HuH-7.5 (cell line): ENCODE data around the gene ITGBL1.

Experiments
- DNase-seq: peaks from one replicate; pipeline ENCODE4 v3.0.0; 2011; ENCODE audit warnings: low spot score

The ITGBL1 gene

DNA sequence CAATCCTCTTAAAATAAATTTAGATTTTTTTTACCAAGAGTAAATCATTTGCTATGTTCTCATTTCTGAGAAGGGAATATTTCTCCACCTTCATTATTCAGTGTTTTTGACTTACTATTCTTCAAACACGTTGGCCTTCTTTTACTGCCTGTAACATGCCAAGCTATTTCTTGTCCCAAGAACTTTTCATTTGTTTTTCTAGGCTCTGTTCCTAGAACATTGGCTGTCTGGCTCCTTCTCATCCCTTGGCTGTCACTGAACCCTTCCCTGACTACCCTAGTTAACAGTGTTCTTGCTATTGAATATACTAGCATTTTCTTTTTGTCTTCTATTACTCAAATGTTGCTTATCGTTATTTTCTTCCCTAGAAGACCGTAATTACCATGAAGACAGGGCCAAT lies 248.1 kb downstream of the ITGBL1 start:
- no peak for DNase-seq

- no peak for DNase-seq
Observed at GRCh38 chr13:101703081-101703480, 250.6 kb downstream of the ITGBL1 start.

DNA sequence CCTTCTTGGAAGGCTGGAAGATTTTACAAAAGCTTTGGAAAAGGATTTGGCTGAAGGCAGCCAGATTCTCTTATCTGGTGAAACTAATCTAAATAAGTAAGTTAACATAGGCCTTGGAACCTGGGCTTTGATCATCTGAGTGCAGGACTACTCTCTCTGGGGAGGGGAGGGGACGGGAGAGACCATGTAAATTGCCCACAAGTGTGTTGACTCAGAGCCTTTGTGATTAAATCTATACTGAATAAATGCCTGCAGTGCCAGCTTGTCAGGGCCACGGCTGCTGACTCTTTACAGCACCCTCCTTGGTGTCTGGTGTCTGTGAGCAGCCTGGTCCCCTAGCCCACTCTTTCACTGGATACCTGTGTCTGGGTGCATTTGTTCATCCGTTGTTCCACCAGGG lies 251.4 kb downstream of the ITGBL1 start:
- DNase-seq = no peak

DNA sequence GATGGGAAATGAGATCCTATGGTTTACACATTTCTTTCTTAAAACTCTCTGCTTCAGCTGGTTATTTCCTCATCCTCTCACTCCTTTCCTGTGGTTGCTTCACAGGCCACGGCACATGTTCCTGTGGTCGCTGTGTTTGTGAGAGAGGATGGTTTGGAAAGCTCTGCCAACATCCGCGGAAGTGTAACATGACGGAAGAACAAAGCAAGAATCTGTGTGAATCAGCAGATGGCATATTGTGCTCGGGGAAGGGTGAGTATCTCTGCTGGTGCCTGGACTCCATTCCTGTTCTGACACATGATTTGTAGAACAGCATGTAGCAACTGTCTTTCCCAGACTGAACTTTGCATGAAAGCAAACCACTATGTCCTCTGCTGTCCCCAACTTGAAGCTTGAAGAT lies 254.2 kb downstream of the ITGBL1 start:
- no peak for DNase-seq

DNA sequence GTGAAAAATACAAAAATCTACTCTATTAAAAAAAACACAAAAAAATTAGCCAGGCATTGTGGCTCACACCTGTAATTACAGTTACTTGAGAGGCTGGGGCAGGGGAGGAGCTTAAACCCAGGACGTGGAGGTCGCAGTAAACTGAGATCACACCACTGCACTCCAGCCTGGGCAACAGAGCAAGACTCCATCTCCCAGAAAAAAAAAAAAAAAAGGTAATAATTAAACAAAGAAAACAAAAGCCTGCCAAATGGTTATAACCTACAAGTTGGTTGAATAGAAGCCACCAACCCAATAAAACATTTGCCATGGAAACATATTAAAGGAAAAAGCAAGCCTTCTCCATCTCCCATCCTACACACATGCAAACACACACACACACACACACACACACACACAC lies 255.2 kb downstream of the ITGBL1 start:
- DNase-seq = no peak

GRCh38 chr13:101708115-101708514 lies 255.6 kb downstream of the ITGBL1 start:
- no peak for DNase-seq

DNA sequence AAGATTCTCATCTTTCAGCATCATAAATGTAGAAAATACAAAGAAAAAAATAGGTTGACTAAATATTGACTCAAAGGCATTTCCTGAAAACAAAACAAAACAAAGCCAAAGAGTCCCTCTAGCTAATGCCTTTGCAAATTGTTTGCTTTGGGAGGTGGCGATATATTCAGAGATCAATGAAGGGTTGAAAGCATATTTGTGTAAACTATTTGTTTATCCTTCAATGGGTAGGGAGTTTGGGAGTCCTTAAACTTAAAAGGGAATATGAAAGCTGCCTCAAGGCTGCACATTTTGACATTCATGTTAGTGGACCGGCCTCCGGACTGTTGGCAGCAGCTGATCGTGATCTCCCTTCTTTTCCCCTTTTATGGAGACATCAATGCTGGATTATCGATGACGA lies 257.5 kb downstream of the ITGBL1 start:
- DNase-seq = no peak

DNA sequence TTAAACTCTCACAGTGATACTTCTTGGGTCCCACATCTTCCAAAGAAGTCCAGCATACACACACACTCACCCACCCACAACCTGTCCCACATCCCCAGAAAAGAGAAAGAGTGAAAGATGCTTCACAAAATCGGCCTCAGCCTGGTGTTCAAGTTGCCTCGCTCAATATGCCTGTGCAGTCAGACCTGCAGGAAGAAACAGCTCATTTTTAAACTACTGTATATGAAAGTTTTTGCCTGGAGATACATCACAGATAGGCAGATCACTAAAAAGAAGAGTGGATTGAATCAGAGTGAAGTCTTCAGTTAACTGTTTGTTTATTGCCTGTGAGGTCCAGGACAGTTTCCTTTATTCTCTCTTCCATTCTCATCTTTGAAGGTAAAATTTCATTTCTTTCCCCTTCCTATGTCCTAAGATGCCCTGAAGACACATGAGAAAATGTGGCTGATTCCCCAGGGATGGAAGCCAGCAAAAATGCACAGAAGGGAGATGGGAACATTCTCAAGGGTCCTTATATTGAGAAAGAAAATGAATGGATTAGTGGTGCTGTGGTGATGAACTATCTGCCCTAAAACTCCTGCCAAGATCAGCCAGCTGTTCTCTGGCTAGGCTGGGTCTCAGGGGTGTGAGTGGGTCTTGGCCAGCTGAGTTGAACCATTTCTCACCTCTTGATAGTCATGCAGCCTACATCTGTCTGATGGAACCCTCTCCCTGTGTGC lies 259.0 kb downstream of the ITGBL1 start:
- no peak for DNase-seq

- no peak for DNase-seq
Observed at GRCh38 chr13:101712026-101712348, 259.5 kb downstream of the ITGBL1 start.

- DNase-seq = no peak
Observed at GRCh38 chr13:101714195-101714594, 261.7 kb downstream of the ITGBL1 start.

GRCh38 chr13:101717353-101717752 lies 264.9 kb downstream of the ITGBL1 start:
- DNase-seq = no peak

DNA sequence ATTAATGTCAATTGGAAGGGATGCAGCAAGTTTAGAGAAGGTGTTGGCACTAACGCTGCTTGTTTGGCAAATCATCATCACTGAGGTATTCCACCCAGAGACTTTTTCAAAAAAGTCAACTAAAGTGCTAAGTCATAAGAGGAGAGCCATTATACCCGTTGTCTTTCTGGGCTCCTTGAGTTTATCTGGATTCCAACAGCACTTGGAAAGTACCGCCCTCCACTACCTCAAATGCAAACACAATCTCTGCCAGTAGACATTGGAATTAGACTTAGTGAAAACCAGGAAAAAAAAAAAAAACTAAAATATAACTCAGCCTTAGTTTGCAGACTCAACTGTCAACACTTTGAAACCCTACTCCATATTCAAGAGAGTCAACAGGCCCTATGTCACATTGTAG lies 266.0 kb downstream of the ITGBL1 start:
- DNase-seq = no peak

- no peak for DNase-seq
Observed at GRCh38 chr13:101726681-101727080, 274.2 kb downstream of the ITGBL1 start.

DNA sequence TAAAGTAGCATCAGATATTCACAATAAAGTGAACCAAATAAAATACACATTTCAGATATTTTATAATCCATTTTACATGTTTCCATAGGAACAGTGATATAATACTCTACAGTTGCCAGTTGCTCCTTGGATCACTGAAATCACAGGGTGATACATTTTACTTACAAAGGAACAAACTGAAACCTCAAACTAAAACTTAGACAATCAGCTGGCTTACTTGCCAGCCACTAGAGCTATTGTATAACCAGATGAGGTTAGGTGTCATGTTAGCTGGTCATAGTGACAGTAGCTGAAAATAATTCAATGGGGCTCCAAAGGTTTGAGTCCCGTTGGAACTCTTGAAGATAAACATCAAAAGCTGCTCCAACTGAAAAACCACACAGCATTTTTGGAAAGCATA lies 274.6 kb downstream of the ITGBL1 start:
- DNase-seq = no peak

DNA sequence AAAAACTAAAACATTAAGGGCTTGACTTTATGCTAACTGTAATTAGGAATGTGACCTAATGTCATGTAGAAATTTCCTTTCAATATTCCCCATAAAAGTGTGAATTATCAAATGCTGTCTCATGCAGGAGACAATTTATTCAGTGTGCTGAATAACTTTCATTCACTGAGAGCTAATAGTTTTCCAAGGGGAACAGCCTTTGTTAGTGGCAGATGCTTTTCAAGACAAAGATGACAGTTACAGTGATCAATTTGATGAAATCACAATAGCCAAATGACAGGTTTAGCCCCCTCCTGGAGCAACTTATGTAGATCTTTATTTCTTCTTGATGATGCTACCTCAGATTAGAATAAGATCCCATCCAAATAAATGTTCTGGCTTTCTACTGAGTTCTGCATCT lies 275.5 kb downstream of the ITGBL1 start:
- DNase-seq = no peak

DNA sequence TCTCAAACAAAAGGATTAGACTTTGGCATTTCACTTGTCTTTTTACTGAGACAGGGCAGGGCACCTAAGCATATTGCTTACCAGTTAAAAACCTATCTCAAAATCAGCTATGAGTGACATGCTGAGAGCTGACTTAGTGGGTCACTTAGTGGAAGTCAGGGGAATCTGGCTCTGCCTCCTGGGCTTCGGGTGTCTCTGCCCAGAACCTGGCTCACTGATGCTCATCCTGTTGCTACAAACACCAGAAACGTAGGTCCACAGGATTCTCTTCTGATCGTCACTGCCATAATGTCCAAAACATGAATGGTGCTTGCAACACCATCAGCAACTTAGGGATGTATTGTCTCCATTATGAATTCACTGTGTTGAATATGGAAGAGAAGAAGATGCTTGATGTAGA lies 276.1 kb downstream of the ITGBL1 start:
- DNase-seq = no peak

- DNase-seq = no peak
Observed at GRCh38 chr13:101730420-101731000, 278.0 kb downstream of the ITGBL1 start.

- DNase-seq = no peak
Observed at GRCh38 chr13:101736566-101736965, 284.1 kb downstream of the ITGBL1 start.

- DNase-seq = no peak
Observed at GRCh38 chr13:101738336-101738735, 285.9 kb downstream of the ITGBL1 start.

- DNase-seq = no peak
Observed at GRCh38 chr13:101739382-101740178, 287.1 kb downstream of the ITGBL1 start.

- no peak for DNase-seq
Observed at GRCh38 chr13:101746513-101746912, 294.0 kb downstream of the ITGBL1 start.

DNA sequence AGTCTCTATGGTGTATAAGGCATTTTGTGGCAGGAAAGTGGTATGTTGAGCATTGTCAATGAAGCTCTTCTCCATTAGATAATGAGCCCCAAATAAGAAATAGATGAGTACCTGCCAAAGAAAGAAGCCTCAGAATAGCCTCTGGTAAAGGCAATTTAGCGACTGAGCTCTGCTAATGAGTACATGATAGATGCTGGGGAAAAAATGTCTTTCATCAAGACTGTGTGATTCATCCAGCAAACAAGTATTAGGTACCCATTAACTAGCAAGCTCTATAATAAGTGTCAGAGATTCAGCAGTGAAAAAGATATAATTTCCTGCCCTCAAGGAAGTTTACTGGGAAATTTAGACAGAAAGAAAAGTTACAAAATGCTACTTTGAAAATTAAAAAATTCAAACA lies 294.6 kb downstream of the ITGBL1 start:
- DNase-seq = no peak

DNA sequence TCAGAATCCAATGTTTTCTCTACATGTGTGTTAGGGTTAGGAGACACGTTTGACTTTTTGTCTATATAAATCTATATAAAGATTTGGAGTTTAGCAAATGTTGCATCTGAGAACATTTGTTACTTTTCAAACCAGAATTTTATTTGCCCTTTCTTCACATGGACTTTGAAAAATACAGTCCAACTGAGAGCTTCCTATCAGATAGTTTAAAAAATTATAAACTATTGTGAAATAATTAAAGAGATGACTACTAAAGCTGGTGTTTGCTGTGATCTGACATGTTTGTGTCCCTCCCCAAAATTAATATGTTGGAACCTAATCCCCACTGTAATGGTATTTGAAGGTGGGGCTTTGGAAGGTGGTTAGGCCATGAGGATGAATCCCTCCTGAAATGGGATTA lies 297.1 kb downstream of the ITGBL1 start:
- no peak for DNase-seq

DNA sequence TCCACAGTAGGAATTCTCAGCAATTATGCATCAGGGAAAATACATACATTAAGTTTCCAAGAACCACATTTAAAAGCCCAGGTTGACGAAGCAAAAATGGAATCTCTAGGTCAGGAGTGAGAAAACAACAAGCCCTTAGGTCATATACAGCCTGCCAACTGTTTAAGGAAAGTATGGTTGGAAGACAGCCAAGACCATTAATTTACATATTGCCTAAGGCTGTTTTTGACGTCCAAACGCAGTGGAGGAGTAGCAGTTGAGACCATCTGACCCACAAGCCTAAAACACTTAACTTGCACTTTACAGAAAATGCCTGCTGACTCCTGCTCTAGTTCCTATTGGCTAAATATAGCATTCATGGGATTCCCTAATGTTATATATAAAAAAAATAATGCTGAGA lies 299.0 kb downstream of the ITGBL1 start:
- no peak for DNase-seq
